Measurements from ENCODE around the gene ZNF628.

Gene ZNF628

DNA sequence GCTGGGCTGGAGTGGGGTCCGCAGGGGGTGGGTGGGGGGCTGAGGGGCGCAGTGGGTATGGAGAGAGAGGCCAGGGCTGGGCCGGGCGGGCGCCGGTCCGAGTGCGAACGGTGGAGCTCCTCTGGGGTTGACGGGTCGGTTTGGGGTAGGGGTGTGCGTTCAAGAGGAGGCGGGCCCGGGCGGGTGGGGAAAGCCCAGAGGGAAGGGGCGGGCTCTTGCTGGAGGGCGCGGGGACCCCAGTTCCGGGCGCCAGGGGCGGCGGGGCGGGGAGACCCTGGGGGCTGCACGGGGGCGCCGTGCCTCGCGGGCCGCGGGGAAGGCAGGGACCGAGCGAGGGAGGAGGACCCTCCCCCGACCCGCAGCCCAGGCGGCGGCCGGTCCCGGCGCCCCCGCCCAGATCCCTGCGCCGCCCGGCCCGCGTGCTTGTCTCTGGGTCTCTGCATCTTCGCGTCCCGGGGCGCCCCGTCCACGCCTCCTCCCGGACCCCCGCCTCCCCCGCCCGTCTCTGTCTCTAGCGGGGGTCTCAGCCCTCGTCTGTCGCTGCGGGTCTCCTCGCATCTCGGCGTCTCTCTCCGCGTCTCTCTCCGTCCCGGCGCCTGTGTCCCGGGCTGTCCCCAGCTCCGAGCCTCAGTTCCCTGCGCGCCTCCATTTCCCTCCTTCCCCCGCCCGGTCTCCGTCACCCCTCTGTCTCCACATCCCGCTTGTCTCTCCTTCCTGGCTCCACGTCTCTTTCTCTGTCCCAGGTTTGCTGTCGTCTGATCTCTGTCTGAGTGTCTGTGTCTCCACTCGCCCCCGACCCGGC lies 25.1 kb upstream of the ZNF628 start (continued):
- TF ChIP-seq SP2 (tag by site-specific recombination; IDR thresholded peaks at IDR 0.05) (0 out of 2 replicates have a peak, but pooled peaks have one; percentile 17), ZNF777 (tag by site-specific recombination; IDR thresholded peaks at IDR 0.05; ENCODE audit: borderline replicate concordance) (peak; percentile 57), ZNF416 (tag by site-specific recombination; IDR thresholded peaks at IDR 0.05) (no peak), SP3 (tag by site-specific recombination; IDR thresholded peaks at IDR 0.05) (peak; percentile 20; the same call in 1 of the 2 replicates), ZNF16 (tag by site-specific recombination; IDR thresholded peaks at IDR 0.05; ENCODE audit: low read depth) (no peak), ZNF843 (tag by site-specific recombination; IDR thresholded peaks at IDR 0.05) (no peak), ZNF529 (tag by site-specific recombination; IDR thresholded peaks at IDR 0.05; ENCODE audit: insufficient replicate concordance) (no peak), SETDB1 (IDR thresholded peaks at IDR 0.05; ENCODE audit: insufficient read length, low read length) (no peak), ZNF335 (tag by site-specific recombination; conservative IDR thresholded peaks at IDR 0.05) (peak; percentile 86)
- TF ChIP-seq, protein P1, sequence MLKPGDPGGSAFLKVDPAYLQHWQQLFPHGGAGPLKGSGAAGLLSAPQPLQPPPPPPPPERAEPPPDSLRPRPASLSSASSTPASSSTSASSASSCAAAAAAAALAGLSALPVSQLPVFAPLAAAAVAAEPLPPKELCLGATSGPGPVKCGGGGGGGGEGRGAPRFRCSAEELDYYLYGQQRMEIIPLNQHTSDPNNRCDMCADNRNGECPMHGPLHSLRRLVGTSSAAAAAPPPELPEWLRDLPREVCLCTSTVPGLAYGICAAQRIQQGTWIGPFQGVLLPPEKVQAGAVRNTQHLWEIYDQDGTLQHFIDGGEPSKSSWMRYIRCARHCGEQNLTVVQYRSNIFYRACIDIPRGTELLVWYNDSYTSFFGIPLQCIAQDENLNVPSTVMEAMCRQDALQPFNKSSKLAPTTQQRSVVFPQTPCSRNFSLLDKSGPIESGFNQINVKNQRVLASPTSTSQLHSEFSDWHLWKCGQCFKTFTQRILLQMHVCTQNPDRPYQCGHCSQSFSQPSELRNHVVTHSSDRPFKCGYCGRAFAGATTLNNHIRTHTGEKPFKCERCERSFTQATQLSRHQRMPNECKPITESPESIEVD (tag by site-specific recombination; IDR thresholded peaks at IDR 0.05) = no peak
- TF ChIP-seq, protein P2, sequence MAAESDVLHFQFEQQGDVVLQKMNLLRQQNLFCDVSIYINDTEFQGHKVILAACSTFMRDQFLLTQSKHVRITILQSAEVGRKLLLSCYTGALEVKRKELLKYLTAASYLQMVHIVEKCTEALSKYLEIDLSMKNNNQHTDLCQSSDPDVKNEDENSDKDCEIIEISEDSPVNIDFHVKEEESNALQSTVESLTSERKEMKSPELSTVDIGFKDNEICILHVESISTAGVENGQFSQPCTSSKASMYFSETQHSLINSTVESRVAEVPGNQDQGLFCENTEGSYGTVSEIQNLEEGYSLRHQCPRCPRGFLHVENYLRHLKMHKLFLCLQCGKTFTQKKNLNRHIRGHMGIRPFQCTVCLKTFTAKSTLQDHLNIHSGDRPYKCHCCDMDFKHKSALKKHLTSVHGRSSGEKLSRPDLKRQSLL (tag by site-specific recombination; IDR thresholded peaks at IDR 0.05) = 0 out of 2 replicates have a peak, but pooled peaks have one; percentile 16

DNA sequence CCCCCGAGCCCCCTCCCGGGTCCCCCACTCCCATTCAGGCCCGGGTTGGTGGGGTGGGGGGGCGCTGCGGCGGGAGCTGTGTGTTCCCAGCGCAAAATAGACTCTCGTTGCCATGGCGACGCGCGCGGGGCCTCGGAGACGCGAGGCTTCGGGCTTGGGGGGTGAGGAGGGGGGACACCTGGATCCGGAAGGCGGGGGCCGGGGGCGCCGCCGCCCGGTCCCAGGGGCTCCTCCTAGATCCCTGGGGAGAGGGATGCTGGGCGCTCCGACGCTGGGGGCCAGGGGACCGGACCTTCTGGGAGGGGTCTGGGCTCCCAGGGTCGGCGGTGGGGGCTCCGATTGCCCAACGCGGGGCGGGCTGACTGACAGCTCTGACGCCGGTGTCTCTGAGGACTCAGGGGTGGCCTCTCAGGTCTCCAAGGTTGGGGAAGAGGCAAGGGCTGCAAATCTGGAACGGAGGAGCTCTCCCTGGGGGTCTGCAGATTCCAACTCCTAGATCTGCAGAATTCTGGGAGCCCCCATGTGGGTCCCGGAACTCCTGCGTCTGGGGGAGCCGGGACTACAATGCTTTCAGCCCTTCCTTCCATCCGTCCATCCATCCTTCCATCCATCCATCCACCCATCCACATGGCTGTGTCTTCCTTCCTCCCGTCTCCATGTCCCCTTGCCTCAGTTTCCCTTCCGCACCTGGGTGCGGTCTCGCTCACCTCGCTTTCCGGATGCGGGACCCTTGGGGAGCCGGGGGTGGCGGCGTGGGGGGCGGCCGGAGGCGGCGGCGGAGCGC lies 24.3 kb upstream of the ZNF628 start:
- ChIA-PET CTCF (interaction anchor here (0.6 to 1.8 kb wide), 7 partner anchors 15 to 287 kb away, joined by 3 to 14 read pairs (median 4); no protein-coding TSS in a partner anchor), POLR2A (interaction anchor here (0.6 to 0.9 kb wide), 2 partner anchors 10 to 193 kb away, joined by 3 read pairs; partner anchors contain the start of gene ISOC2)
- Histone ChIP-seq H3K4me3 (ENCODE audit: low read depth, low read length) (no peak overlapping the region), H3K36me3 (ENCODE audit: control insufficient read depth in 2 of 2, insufficient read depth in 1 of 2, low read length in 2 of 2) (no peaks in the 10 kb centered on the region), H3K9me3 (ENCODE audit: control insufficient read depth, insufficient read depth, low read depth, low read length) (no peaks in the 10 kb centered on the region), H3K4me1 (ENCODE audit: control insufficient read depth, insufficient read depth, low read length) (no peaks in the 10 kb centered on the region), H3K27ac (ENCODE audit: extremely low read depth, low read depth, low read length) (no peak overlapping the region)
- TF ChIP-seq, protein P3, sequence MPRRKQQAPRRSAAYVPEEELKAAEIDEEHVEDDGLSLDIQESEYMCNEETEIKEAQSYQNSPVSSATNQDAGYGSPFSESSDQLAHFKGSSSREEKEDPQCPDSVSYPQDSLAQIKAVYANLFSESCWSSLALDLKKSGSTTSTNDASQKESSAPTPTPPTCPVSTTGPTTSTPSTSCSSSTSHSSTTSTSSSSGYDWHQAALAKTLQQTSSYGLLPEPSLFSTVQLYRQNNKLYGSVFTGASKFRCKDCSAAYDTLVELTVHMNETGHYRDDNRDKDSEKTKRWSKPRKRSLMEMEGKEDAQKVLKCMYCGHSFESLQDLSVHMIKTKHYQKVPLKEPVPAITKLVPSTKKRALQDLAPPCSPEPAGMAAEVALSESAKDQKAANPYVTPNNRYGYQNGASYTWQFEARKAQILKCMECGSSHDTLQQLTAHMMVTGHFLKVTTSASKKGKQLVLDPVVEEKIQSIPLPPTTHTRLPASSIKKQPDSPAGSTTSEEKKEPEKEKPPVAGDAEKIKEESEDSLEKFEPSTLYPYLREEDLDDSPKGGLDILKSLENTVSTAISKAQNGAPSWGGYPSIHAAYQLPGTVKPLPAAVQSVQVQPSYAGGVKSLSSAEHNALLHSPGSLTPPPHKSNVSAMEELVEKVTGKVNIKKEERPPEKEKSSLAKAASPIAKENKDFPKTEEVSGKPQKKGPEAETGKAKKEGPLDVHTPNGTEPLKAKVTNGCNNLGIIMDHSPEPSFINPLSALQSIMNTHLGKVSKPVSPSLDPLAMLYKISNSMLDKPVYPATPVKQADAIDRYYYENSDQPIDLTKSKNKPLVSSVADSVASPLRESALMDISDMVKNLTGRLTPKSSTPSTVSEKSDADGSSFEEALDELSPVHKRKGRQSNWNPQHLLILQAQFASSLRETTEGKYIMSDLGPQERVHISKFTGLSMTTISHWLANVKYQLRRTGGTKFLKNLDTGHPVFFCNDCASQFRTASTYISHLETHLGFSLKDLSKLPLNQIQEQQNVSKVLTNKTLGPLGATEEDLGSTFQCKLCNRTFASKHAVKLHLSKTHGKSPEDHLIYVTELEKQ (tag by site-specific recombination; IDR thresholded peaks at IDR 0.05; ENCODE audit: borderline replicate concordance) = no peak
- TF ChIP-seq GLI2 (tag by site-specific recombination; IDR thresholded peaks at IDR 0.05; ENCODE audit: borderline replicate concordance, low read depth) (no peak), ZNF121 (tag by site-specific recombination; IDR thresholded peaks at IDR 0.05) (no peak), ZNF366 (tag by site-specific recombination; conservative IDR thresholded peaks at IDR 0.05) (peak; percentile 80), ZNF558 (tag by site-specific recombination; IDR thresholded peaks at IDR 0.05) (no peak), ZBTB21 (tag by site-specific recombination; IDR thresholded peaks at IDR 0.05) (no peak), ZBTB17 (tag by site-specific recombination; IDR thresholded peaks at IDR 0.05) (no peak), ZNF791 (tag by site-specific recombination; IDR thresholded peaks at IDR 0.05) (no peak), PRDM1 (tag by site-specific recombination; IDR thresholded peaks at IDR 0.05) (no peak), ZNF311 (tag by site-specific recombination; IDR thresholded peaks at IDR 0.05; ENCODE audit: borderline replicate concordance) (no peak), ZNF843 (tag by site-specific recombination; IDR thresholded peaks at IDR 0.05) (no peak), ZXDB (tag by site-specific recombination; IDR thresholded peaks at IDR 0.05) (peak; percentile 16; the same call in 1 of the 2 replicates)
- TF ChIP-seq, protein P4, sequence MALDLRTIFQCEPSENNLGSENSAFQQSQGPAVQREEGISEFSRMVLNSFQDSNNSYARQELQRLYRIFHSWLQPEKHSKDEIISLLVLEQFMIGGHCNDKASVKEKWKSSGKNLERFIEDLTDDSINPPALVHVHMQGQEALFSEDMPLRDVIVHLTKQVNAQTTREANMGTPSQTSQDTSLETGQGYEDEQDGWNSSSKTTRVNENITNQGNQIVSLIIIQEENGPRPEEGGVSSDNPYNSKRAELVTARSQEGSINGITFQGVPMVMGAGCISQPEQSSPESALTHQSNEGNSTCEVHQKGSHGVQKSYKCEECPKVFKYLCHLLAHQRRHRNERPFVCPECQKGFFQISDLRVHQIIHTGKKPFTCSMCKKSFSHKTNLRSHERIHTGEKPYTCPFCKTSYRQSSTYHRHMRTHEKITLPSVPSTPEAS (tag by site-specific recombination; IDR thresholded peaks at IDR 0.05) = no peak

All from HEK293 (cell line).